Natural killer cell treated with Interleukin-12 subunit alpha and Interleukin-12 subunit beta and Interleukin-15 and Interleukin-18, amount 100 ng/mL, for 72 hours (primary cell): ENCODE results near the gene SERPINH1. TPM values are rescaled to one million over a fixed set of nuclear protein-coding genes. Genes with fewer than 3 reads are reported as not detected.

Experiments
- ATAC-seq, 2 donors: fragments of 150-1000 bp; cut with Tn5 transposase in 1 of 2; sonication (Bioruptor Pico), chemical (Tn5 transposase) in 1 of 2; 2 replicates each; pipeline ENCODE4 v1.10.0; 2021
- DNase-seq: peaks from one replicate; pipeline ENCODE4 v3.0.0; 2022; ENCODE audit warnings: low spot score
- H3K27ac Mint-ChIP-seq, 2 donors: 1 replicate in 1 of 2; 2 replicates in 1 of 2; pipeline ENCODE4 v1.8.0; 2022; ENCODE audit warnings: mixed read lengths in 2 of 2, mild to moderate bottlenecking in 1 of 2, moderate library complexity in 1 of 2
- H3K27me3 Mint-ChIP-seq, 2 donors: 1 replicate in 1 of 2; 2 replicates in 1 of 2; pipeline ENCODE4 v1.8.0; 2022; ENCODE audit warnings: mixed read lengths in 2 of 2
- H3K36me3 Mint-ChIP-seq: one replicate; pipeline ENCODE4 v1.8.0; 2022; ENCODE audit warnings: mixed read lengths
- H3K4me1 Mint-ChIP-seq, 2 donors: 1 replicate in 1 of 2; 2 replicates in 1 of 2; pipeline ENCODE4 v1.8.0; 2022; ENCODE audit warnings: low read depth in 2 of 2, mixed read lengths in 2 of 2, mild to moderate bottlenecking in 1 of 2
- H3K4me3 Mint-ChIP-seq: one replicate; pipeline ENCODE4 v1.8.0; 2022; ENCODE audit warnings: mixed read lengths
- H3K9me3 Mint-ChIP-seq: 2 replicates; pipeline ENCODE4 v1.8.0; 2022; ENCODE audit warnings: mixed read lengths
- total RNA-seq, 2 donors: library from RNA; stranded (reverse); gene quantifications; one replicate each; pipeline ENCODE4 v1.2.3, GENCODE V29; 2022

SERPINH1 gene
- 1 to 10 TPM; 4.4 to 6.4 TPM for total RNA-seq

- Mint-ChIP-seq H3K9me3 (no peaks in the 10 kb centered on the region), H3K27me3 (peaks cover 0 to 3% of the 10 kb centered on the region in 2 donors), H3K4me1 (peaks cover 14 to 29% of the 10 kb centered on the region in 2 donors), H3K36me3 (no peaks in the 10 kb centered on the region), H3K4me3 (peak within 1 kb of the TSS; percentile 99), H3K27ac (peak within 1 kb of the TSS; percentile 93 to 97)
- peak; percentile 88 to 90 for ATAC-seq
- peak; percentile 83 for DNase-seq
Observed at GRCh38 chr11:75562048-75562835, at the start of gene SERPINH1. TSS of gene SERPINH1 (plus strand) at chr11:75562253. CDS start at chr11:75566350, 4,097 bp downstream.

GRCh38 chr11:75513250-75513649 lies 48.8 kb upstream of the SERPINH1 start:
- Mint-ChIP-seq H3K36me3 (no peaks in the 10 kb centered on the region), H3K4me1 (peaks cover 25 to 28% of the 10 kb centered on the region in 2 donors), H3K27me3 (no peaks in the 10 kb centered on the region), H3K27ac (peak overlapping the region in 1 of 2 donors; percentile 58), H3K4me3 (no peak overlapping the region), H3K9me3 (no peaks in the 10 kb centered on the region)
- ATAC-seq (no peak), DNase-seq (no peak)

- H3K9me3 Mint-ChIP-seq, result no peaks in the 10 kb centered on the region
- no peaks in the 10 kb centered on the region for H3K27me3 Mint-ChIP-seq
- peaks cover 23 to 27% of the 10 kb centered on the region in 2 donors for H3K4me1 Mint-ChIP-seq
- H3K4me3 Mint-ChIP-seq, result no peak overlapping the region
- H3K27ac Mint-ChIP-seq, result no peak overlapping the region
- no peak for DNase-seq
- no peak for ATAC-seq
- no peaks in the 10 kb centered on the region for H3K36me3 Mint-ChIP-seq
Observed at GRCh38 chr11:75514596-75514995, 47.5 kb upstream of the SERPINH1 start.

- Mint-ChIP-seq H3K36me3 (no peaks in the 10 kb centered on the region), H3K27ac (peak overlapping the region; percentile 21 to 25), H3K4me1 (peaks cover 23 to 31% of the 10 kb centered on the region in 2 donors), H3K4me3 (peak overlapping the region; percentile 61), H3K27me3 (no peaks in the 10 kb centered on the region), H3K9me3 (no peaks in the 10 kb centered on the region)
- ATAC-seq (no peak), DNase-seq (peak; percentile 26)
Observed at GRCh38 chr11:75516140-75516539, 45.9 kb upstream of the SERPINH1 start.

- no peaks in the 10 kb centered on the region for H3K27me3 Mint-ChIP-seq
- H3K4me3 Mint-ChIP-seq, result peak overlapping the region; percentile 61
- H3K4me1 Mint-ChIP-seq, result peaks cover 28 to 31% of the 10 kb centered on the region in 2 donors
- no peak for ATAC-seq
- DNase-seq, result no peak
- H3K9me3 Mint-ChIP-seq, result no peaks in the 10 kb centered on the region
- H3K27ac Mint-ChIP-seq, result peak overlapping the region; percentile 14 to 86
- no peaks in the 10 kb centered on the region for H3K36me3 Mint-ChIP-seq
Observed at GRCh38 chr11:75516886-75517285, 45.2 kb upstream of the SERPINH1 start.

- DNase-seq, result no peak
- Mint-ChIP-seq H3K4me3 (no peak overlapping the region), H3K36me3 (no peaks in the 10 kb centered on the region), H3K27ac (no peak overlapping the region), H3K27me3 (no peaks in the 10 kb centered on the region), H3K9me3 (no peaks in the 10 kb centered on the region), H3K4me1 (peaks cover 28 to 31% of the 10 kb centered on the region in 2 donors)
- ATAC-seq, result no peak
Observed at GRCh38 chr11:75518204-75518549, 43.9 kb upstream of the SERPINH1 start.

- H3K4me1 Mint-ChIP-seq, result peaks cover 36 to 38% of the 10 kb centered on the region in 2 donors
Observed at GRCh38 chr11:75518771-75519653, 43.0 kb upstream of the SERPINH1 start.

GRCh38 chr11:75520688-75521087 lies 41.4 kb upstream of the SERPINH1 start:
- H3K27ac Mint-ChIP-seq, result no peak overlapping the region
- H3K9me3 Mint-ChIP-seq, result no peaks in the 10 kb centered on the region
- peaks cover 40 to 42% of the 10 kb centered on the region in 2 donors for H3K4me1 Mint-ChIP-seq
- H3K36me3 Mint-ChIP-seq, result no peaks in the 10 kb centered on the region
- H3K4me3 Mint-ChIP-seq, result no peak overlapping the region
- DNase-seq (no peak), ATAC-seq (no peak)
- peaks cover 0 to 6% of the 10 kb centered on the region in 2 donors for H3K27me3 Mint-ChIP-seq

More at GRCh38 chr11:75518771-75519653, 43.0 kb upstream of the SERPINH1 start:
- Mint-ChIP-seq H3K4me3 (no peak overlapping the region), H3K36me3 (no peaks in the 10 kb centered on the region), H3K27me3 (peaks cover 0 to 2% of the 10 kb centered on the region in 2 donors), H3K27ac (peak overlapping the region in 1 of 2 donors; percentile 58), H3K9me3 (no peaks in the 10 kb centered on the region)
- ATAC-seq, result no peak
- no peak for DNase-seq

GRCh38 chr11:75522286-75523044 lies 39.6 kb upstream of the SERPINH1 start:
- Mint-ChIP-seq H3K27ac (no peak overlapping the region), H3K9me3 (no peaks in the 10 kb centered on the region), H3K27me3 (peaks cover 0 to 6% of the 10 kb centered on the region in 2 donors), H3K4me1 (peaks cover 23 to 30% of the 10 kb centered on the region in 2 donors), H3K36me3 (no peaks in the 10 kb centered on the region), H3K4me3 (no peak overlapping the region)
- DNase-seq (no peak), ATAC-seq (no peak)

- DNase-seq (no peak), ATAC-seq (no peak)
- peak overlapping the region in 1 of 2 donors; percentile 50 for H3K27ac Mint-ChIP-seq
- H3K4me3 Mint-ChIP-seq, result peak overlapping the region; percentile 16
- peaks cover 19 to 26% of the 10 kb centered on the region in 2 donors for H3K4me1 Mint-ChIP-seq
- no peaks in the 10 kb centered on the region for H3K36me3 Mint-ChIP-seq
- H3K9me3 Mint-ChIP-seq, result no peaks in the 10 kb centered on the region
- H3K27me3 Mint-ChIP-seq, result peaks cover 0 to 9% of the 10 kb centered on the region in 2 donors
Observed at GRCh38 chr11:75523189-75523588, 38.9 kb upstream of the SERPINH1 start.

GRCh38 chr11:75523811-75524664 lies 38.0 kb upstream of the SERPINH1 start:
- Mint-ChIP-seq H3K4me3 (peak overlapping the region; percentile 69), H3K36me3 (no peaks in the 10 kb centered on the region), H3K27me3 (peaks cover under 1 to 14% of the 10 kb centered on the region in 2 donors), H3K4me1 (peaks cover 19 to 26% of the 10 kb centered on the region in 2 donors), H3K27ac (peak overlapping the region in 1 of 2 donors; percentile 50), H3K9me3 (no peaks in the 10 kb centered on the region)
- ATAC-seq, result no peak
- DNase-seq, result no peak

- ATAC-seq (peak in 1 of 2 donors; percentile 17), DNase-seq (no peak)
- H3K27ac Mint-ChIP-seq, result peak overlapping the region in 1 of 2 donors; percentile 50
- H3K4me1 Mint-ChIP-seq, result peaks cover 19 to 26% of the 10 kb centered on the region in 2 donors
- H3K9me3 Mint-ChIP-seq, result no peaks in the 10 kb centered on the region
- peak overlapping the region; percentile 69 for H3K4me3 Mint-ChIP-seq
- no peaks in the 10 kb centered on the region for H3K36me3 Mint-ChIP-seq
- peaks cover 8 to 19% of the 10 kb centered on the region in 2 donors for H3K27me3 Mint-ChIP-seq
Observed at GRCh38 chr11:75524665-75525432, 37.2 kb upstream of the SERPINH1 start.
